ENCODE data around the gene TK2.

DNA sequence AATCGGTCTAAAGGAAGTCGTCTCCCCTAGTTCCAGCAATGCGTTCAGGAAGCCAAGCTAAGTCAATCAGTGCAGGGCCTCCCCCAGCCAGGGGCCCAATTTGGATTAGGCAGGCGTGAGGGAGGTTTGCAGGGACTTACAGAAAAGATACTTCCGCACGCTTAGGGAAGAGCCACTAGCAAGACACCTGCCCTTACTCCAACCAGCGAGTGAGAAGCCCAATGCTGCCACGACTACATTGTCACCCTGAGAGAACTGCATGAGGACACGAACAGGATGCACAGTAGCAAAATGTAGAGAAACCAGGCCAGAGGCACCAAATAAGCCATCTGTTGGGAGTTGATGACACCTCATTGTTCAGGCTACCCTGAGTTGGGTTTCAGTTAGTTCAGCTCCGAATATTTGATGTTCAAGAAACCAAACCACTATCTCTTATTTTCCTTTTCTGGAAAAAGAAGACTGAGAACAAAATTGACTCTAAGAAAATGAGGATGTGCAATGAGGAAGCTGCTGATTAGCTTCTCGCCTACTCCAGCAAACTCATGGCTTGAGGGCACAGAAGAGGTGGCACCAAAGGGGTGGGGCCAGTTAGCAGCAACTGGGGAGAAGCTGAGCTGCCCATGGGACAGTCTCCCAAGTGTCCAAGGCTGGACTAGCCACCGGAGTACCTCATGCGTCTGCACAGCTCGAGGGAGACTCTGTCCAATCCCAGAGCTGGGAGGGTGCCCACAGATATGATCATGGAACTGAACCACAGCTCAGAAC lies 29.3 kb downstream of the TK2 start:
- TF ChIP-seq, protein P1, sequence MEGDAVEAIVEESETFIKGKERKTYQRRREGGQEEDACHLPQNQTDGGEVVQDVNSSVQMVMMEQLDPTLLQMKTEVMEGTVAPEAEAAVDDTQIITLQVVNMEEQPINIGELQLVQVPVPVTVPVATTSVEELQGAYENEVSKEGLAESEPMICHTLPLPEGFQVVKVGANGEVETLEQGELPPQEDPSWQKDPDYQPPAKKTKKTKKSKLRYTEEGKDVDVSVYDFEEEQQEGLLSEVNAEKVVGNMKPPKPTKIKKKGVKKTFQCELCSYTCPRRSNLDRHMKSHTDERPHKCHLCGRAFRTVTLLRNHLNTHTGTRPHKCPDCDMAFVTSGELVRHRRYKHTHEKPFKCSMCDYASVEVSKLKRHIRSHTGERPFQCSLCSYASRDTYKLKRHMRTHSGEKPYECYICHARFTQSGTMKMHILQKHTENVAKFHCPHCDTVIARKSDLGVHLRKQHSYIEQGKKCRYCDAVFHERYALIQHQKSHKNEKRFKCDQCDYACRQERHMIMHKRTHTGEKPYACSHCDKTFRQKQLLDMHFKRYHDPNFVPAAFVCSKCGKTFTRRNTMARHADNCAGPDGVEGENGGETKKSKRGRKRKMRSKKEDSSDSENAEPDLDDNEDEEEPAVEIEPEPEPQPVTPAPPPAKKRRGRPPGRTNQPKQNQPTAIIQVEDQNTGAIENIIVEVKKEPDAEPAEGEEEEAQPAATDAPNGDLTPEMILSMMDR (IDR thresholded peaks at IDR 0.05; ENCODE audit: insufficient read depth, low read length, poor library complexity, severe bottlenecking) = no peak
- no peak for TF ChIP-seq EZH2phosphoT487 (conservative IDR thresholded peaks at IDR 0.05; ENCODE audit: low read length)
